ENCODE data around the gene TMEM145. TPM values are rescaled to one million over a fixed set of nuclear protein-coding genes. Genes with fewer than 3 reads are reported as not detected.

Gene TMEM145
- total RNA-seq, 1 donor = not detected

DNA sequence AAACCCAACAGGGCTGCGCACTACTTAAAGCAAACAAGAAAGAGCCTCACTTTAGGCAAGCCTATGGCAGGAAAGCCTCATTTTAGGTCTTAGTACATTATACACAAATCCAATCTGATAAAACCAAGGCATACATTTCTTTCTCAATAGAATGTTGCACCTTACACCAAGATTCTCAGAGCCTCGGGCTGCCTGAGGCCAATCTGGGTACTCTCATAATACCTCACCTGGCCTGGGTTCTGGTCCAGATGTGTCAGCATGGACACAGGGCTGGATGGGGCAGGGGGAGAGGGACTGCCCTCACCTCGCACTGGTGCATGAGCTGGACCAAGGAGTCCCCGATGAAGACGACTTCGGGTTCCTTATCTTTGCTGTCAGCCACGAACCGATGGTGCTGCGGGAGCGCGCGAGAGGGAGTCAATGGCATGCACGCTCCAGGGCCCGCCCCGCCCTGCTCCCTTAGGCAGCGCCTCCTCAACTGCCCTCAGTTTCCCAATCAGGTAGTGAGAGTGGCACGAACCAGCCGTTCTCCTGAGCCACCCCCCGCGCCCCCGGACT is 11.4 kb upstream of the TMEM145 start, which contains the start of gene PRR19:
Gene PRR19 (plus strand): TSS at position 487 of the 558 bp plus-strand sequence. CDS start 7,453 bp downstream, outside the sequence.
- H3K4me3 ChIP-seq (ENCODE audit: low read depth, low read length) = peak within 1 kb of the TSS; percentile 77
- no peak for DNase-seq (ENCODE audit: low read depth)
- TF ChIP-seq, protein P1, sequence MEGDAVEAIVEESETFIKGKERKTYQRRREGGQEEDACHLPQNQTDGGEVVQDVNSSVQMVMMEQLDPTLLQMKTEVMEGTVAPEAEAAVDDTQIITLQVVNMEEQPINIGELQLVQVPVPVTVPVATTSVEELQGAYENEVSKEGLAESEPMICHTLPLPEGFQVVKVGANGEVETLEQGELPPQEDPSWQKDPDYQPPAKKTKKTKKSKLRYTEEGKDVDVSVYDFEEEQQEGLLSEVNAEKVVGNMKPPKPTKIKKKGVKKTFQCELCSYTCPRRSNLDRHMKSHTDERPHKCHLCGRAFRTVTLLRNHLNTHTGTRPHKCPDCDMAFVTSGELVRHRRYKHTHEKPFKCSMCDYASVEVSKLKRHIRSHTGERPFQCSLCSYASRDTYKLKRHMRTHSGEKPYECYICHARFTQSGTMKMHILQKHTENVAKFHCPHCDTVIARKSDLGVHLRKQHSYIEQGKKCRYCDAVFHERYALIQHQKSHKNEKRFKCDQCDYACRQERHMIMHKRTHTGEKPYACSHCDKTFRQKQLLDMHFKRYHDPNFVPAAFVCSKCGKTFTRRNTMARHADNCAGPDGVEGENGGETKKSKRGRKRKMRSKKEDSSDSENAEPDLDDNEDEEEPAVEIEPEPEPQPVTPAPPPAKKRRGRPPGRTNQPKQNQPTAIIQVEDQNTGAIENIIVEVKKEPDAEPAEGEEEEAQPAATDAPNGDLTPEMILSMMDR (IDR thresholded peaks at IDR 0.05; ENCODE audit: insufficient read depth, low read length) = no peak

DNA sequence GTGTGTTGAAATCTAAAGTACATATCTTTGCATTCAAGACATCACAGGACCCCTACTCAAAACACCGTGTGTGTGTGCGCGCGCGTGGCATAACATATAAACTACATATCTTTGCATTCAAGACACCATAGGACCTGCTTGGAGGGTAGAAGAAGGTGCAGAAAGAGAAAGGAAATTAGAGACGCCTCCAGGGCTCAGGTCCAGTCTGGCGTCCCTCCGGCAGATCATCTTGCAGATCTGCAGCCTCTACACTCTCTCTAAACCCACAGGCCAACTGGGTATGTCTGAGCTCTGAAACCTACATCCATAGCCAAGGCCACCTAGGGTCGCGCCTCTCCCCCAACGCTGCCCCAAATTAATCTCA is 10.0 kb upstream of the TMEM145 start:
- TF ChIP-seq, protein P1 (IDR thresholded peaks at IDR 0.05; ENCODE audit: insufficient read depth, low read length) = no peak
- DNase-seq (ENCODE audit: low read depth) = no peak
- peak overlapping the region; percentile 77 for H3K4me3 ChIP-seq (ENCODE audit: low read depth, low read length)

DNA sequence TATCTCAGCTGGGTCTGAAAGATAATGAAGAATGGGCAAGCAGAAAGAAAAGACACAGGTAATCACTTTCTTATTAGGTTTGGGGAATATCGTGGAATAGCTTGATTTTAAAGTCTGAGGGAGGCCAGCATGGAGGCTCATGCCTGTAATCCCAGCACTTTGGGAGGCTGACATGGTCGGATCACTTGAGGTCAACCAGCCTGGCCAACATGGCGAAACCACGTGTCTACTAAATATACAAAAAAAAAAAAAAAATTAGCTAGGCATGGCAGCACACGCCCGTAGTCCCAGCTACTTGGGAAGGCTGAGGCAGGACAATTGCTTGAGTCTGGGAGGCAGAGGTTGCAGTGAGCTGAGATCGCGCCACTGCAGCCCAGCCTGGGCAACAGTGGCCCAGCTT is 9.2 kb upstream of the TMEM145 start:
- TF ChIP-seq, protein P1 (IDR thresholded peaks at IDR 0.05; ENCODE audit: insufficient read depth, low read length) = no peak
- no peak for DNase-seq (ENCODE audit: low read depth)
- H3K4me3 ChIP-seq (ENCODE audit: low read depth, low read length) = no peak overlapping the region

DNA sequence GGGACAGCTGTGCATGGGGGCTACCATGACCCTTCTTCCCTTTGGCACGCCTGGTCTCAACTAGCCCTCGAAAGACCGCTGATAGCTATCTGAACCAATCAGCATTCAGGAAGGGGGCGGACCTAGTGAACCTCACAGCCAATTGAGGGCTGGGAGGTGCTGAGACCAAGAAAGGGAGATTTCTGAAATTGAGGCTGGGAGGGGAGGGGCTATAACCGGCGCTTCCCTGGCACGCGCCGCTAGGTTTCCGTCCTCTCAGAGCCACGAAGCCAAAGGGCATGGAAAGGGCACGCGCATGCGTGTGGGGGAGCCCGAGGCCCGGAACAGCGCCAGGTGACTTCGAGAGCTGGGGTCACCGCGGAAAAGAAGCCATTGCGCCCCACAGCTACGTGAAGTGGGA is 6.5 kb upstream of the TMEM145 start:
- no peak for DNase-seq (ENCODE audit: low read depth)
- no peak overlapping the region for H3K4me3 ChIP-seq (ENCODE audit: low read depth, low read length)
- TF ChIP-seq, protein P1 (IDR thresholded peaks at IDR 0.05; ENCODE audit: insufficient read depth, low read length) = no peak

DNA sequence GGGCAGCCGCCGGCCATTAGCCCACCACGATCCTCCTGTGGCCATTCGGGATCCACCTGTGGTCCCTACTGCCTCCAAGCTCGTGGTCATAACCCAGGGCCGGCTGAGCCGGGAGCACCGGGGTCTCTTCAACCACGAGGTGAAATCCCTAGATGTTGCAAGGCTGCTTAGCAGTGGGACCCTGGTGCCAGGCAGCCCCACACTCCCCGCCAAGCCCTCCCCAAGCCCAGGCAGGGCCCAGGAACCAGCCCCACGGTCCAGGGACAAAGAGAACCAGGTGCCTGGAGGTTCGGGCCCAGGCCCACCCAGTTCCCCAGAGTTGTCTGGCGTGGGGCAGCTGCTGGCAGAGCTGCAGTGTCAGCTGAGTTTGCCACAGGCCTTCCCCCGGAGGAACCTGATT is 3.4 kb upstream of the TMEM145 start:
- no peak for DNase-seq (ENCODE audit: low read depth)
- H3K4me3 ChIP-seq (ENCODE audit: low read depth, low read length) = no peak overlapping the region
- TF ChIP-seq, protein P1 (IDR thresholded peaks at IDR 0.05; ENCODE audit: insufficient read depth, low read length) = no peak

DNA sequence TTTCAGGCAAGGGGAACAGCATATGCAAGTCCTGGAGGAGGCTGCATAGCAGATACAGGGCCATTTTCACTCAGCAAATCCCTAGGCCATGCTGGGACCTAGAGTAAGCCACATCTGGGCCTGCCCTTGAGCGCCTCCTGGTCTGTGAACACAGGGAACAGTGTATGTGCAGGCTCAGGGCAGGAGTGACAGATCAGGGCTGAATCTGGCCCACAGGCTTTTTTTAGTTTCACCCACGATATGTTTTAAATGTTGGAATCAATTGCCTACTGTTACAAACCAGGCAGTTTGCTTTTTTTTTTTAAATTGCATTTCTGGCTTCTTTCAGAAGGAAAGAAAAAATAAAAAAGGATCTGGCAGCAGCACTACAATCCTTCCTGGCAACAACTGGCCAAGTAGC is 1.5 kb upstream of the TMEM145 start:
- TF ChIP-seq, protein P1 (IDR thresholded peaks at IDR 0.05; ENCODE audit: insufficient read depth, low read length) = no peak
- no peak for DNase-seq (ENCODE audit: low read depth)

DNA sequence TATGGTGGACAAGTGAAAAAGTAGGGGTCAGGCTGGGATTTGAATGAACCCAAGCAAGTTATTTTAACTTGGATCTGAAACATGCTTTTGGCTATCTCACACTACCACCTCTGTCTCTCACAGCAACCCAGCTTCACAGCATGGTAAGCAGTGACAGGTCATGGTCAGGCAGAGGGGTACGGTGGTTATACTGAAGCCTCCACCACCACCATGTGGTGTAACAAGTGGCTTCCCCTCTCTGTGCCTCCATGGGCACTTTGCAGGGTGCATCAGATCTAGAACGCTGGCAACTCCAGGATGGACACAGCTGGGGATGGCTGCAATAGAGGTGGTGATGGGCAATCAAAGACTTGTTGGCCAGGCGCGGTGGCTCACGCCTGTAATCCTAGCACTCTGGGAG is 739 bp upstream of the TMEM145 start:
- TF ChIP-seq, protein P1 (IDR thresholded peaks at IDR 0.05; ENCODE audit: insufficient read depth, low read length) = no peak
- no peak overlapping the region for H3K4me3 ChIP-seq (ENCODE audit: low read depth, low read length)
- no peak for DNase-seq (ENCODE audit: low read depth)

More for the DNA sequence above, 1.5 kb upstream of the TMEM145 start:
- H3K4me3 ChIP-seq (ENCODE audit: low read depth, low read length) = no peak overlapping the region
